Neural progenitor cell (in vitro differentiated cells): ENCODE measurements around the gene KRTAP1-3. TPM values are rescaled to one million over a fixed set of nuclear protein-coding genes. Genes with fewer than 3 reads are reported as not detected.
"Not testable (repeated sequence)": the region's sequence is repeated elsewhere in the genome, so short reads cannot be mapped to it uniquely, and the experiment has no call there.

Source experiments
- DNase-seq: peaks from one replicate; pipeline ENCODE4 v3.0.0-alpha.2; 2016; ENCODE audit warnings: low spot score
- H2AFZ ChIP-seq: fragments of 200-600 bp; sonication (generic); replicated peaks from 2 replicates; pipeline ENCODE4 v1.6.1; 2016; ENCODE audit warnings: antibody characterized with exemption
- H3F3A ChIP-seq: fragments of 200-600 bp; sonication (generic); 2 replicates; pipeline ENCODE4 v1.6.1; 2016; ENCODE audit warnings: antibody characterized with exemption, low read depth
- H3K27ac ChIP-seq: fragments of 200-600 bp; sonication (generic); 2 replicates; pipeline ENCODE4 v1.5.1; 2016; ENCODE audit warnings: mild to moderate bottlenecking
- H3K27me3 ChIP-seq: fragments of 200-600 bp; sonication (generic); 2 replicates; pipeline ENCODE4 v1.6.1; 2016; ENCODE audit warnings: mild to moderate bottlenecking, moderate library complexity
- H3K36me3 ChIP-seq: fragments of 200-600 bp; sonication (generic); 2 replicates; pipeline ENCODE4 v1.5.1; 2016
- H3K4me1 ChIP-seq: fragments of 200-600 bp; sonication (generic); 2 replicates; pipeline ENCODE4 v1.6.1; 2016; ENCODE audit warnings: mixed run types
- H3K4me2 ChIP-seq: fragments of 200-600 bp; sonication (generic); 2 replicates; pipeline ENCODE4 v1.6.1; 2016
- H3K4me3 ChIP-seq: fragments of 200-600 bp; sonication (generic); 2 replicates; pipeline ENCODE4 v1.5.1; 2016
- H3K79me2 ChIP-seq: fragments of 200-600 bp; sonication (generic); 2 replicates; pipeline ENCODE4 v1.6.1; 2016; ENCODE audit warnings: low read depth
- H3K9ac ChIP-seq: fragments of 200-600 bp; sonication (generic); 2 replicates; pipeline ENCODE4 v1.6.1; 2016
- H3K9me3 ChIP-seq: fragments of 200-600 bp; sonication (generic); 2 replicates; pipeline ENCODE4 v1.5.1; 2016; ENCODE audit warnings: low read depth
- H4K20me1 ChIP-seq: fragments of 200-600 bp; sonication (generic); 2 replicates; pipeline ENCODE4 v1.6.1; 2016; ENCODE audit warnings: low read depth
- H3K27ac Mint-ChIP-seq: 3 replicates; pipeline ENCODE4 v1.8.0; 2021; ENCODE audit warnings: mixed read lengths
- H3K27me3 Mint-ChIP-seq: 2 replicates; pipeline ENCODE4 v1.8.0; 2022; ENCODE audit warnings: low read depth, mild to moderate bottlenecking, inconsistent platforms, moderate library complexity, mixed read lengths; ENCODE audit not compliant: insufficient read depth
- H3K36me3 Mint-ChIP-seq: 3 replicates; pipeline ENCODE4 v1.8.0; 2021; ENCODE audit warnings: mixed read lengths
- H3K4me1 Mint-ChIP-seq: 3 replicates; pipeline ENCODE4 v1.8.0; 2021; ENCODE audit warnings: mixed read lengths
- H3K4me3 Mint-ChIP-seq: 3 replicates; pipeline ENCODE4 v1.8.0; 2021; ENCODE audit warnings: mild to moderate bottlenecking, moderate library complexity, mixed read lengths
- H3K9me3 Mint-ChIP-seq: 3 replicates; pipeline ENCODE4 v1.8.0; 2020; ENCODE audit warnings: mixed read lengths
- CTCF ChIP-seq: fragments of 200-600 bp; sonication (generic); IDR thresholded peaks from 2 replicates; pipeline ENCODE4 v1.5.1; 2017; ENCODE audit warnings: antibody characterized with exemption, mild to moderate bottlenecking
- EZH2 ChIP-seq: fragments of 200-600 bp; sonication (generic); IDR thresholded peaks from 2 replicates; pipeline ENCODE4 v1.6.1; 2017; ENCODE audit warnings: antibody characterized with exemption, mild to moderate bottlenecking, moderate library complexity
- EZH2phosphoT487 ChIP-seq: fragments of 200-600 bp; sonication (generic); IDR thresholded peaks from 2 replicates; pipeline ENCODE4 v1.6.1; 2017; ENCODE audit warnings: antibody characterized with exemption
- total RNA-seq: library from RNA; depleted of rRNA; stranded (reverse); fragments of >200 nt; gene quantifications from 2 replicates; pipeline ENCODE4 v1.2.3, GENCODE V29; 2015; ENCODE audit warnings: low replicate concordance

Gene KRTAP1-3
- total RNA-seq, 1 donor from 2014 or later = not detected

GRCh38 chr17:41054556-41054955 lies 19.9 kb upstream of the KRTAP1-3 start:
- not testable (repeated sequence) for H3K4me1 ChIP-seq, H3K4me2 ChIP-seq, H3K9me3 ChIP-seq, H3K36me3 Mint-ChIP-seq, H3K27me3 ChIP-seq, H3K79me2 ChIP-seq, H2AFZ ChIP-seq, H3K27ac Mint-ChIP-seq, H3K27ac ChIP-seq, H4K20me1 ChIP-seq, H3K27me3 Mint-ChIP-seq, H3K4me3 Mint-ChIP-seq, H3K4me1 Mint-ChIP-seq, H3K36me3 ChIP-seq, DNase-seq, H3F3A ChIP-seq, H3K9ac ChIP-seq, H3K9me3 Mint-ChIP-seq, H3K4me3 ChIP-seq

GRCh38 chr17:41054025-41054424 lies 19.4 kb upstream of the KRTAP1-3 start:
- Histone ChIP-seq H3K9ac (no peak overlapping the region), H3K4me1 (no peaks in the 10 kb centered on the region), H3K27ac (no peak overlapping the region), H3K4me2 (no peak overlapping the region), H3K27me3 (no peaks in the 10 kb centered on the region), H3F3A (no peaks in the 10 kb centered on the region), H3K9me3 (no peaks in the 10 kb centered on the region), H3K79me2 (no peaks in the 10 kb centered on the region), H2AFZ (no peak overlapping the region), H3K4me3 (no peak overlapping the region), H4K20me1 (no peaks in the 10 kb centered on the region), H3K36me3 (no peaks in the 10 kb centered on the region)
- Mint-ChIP-seq H3K4me3 (no peak overlapping the region), H3K9me3 (no peaks in the 10 kb centered on the region), H3K27me3 (no peaks in the 10 kb centered on the region), H3K4me1 (peaks cover 4% of the 10 kb centered on the region), H3K27ac (no peak overlapping the region), H3K36me3 (no peaks in the 10 kb centered on the region)
- DNase-seq = no peak
- TF ChIP-seq EZH2 = no peak
- no peak for TF ChIP-seq CTCF
- TF ChIP-seq EZH2phosphoT487 = no peak

GRCh38 chr17:41052566-41052965 lies 17.9 kb upstream of the KRTAP1-3 start:
- Histone ChIP-seq H3K27me3 (no peaks in the 10 kb centered on the region), H3K36me3 (no peaks in the 10 kb centered on the region), H4K20me1 (no peaks in the 10 kb centered on the region), H3K9ac (no peak overlapping the region), H3K27ac (no peak overlapping the region), H3K79me2 (no peaks in the 10 kb centered on the region), H3F3A (no peaks in the 10 kb centered on the region), H3K4me3 (no peak overlapping the region), H3K4me2 (no peak overlapping the region), H3K9me3 (no peaks in the 10 kb centered on the region), H3K4me1 (no peaks in the 10 kb centered on the region), H2AFZ (no peak overlapping the region)
- H3K4me1 Mint-ChIP-seq = peaks cover 5% of the 10 kb centered on the region
- no peak overlapping the region for H3K27ac Mint-ChIP-seq
- no peaks in the 10 kb centered on the region for H3K36me3 Mint-ChIP-seq
- no peaks in the 10 kb centered on the region for H3K27me3 Mint-ChIP-seq
- no peak for DNase-seq
- no peak for TF ChIP-seq CTCF
- no peak for TF ChIP-seq EZH2phosphoT487
- no peak for TF ChIP-seq EZH2
- H3K9me3 Mint-ChIP-seq = no peaks in the 10 kb centered on the region
- H3K4me3 Mint-ChIP-seq = no peak overlapping the region

- TF ChIP-seq CTCF (no peak), EZH2 (no peak), EZH2phosphoT487 (no peak)
- H3K4me3 Mint-ChIP-seq = no peak overlapping the region
- Histone ChIP-seq H3K27ac (no peak overlapping the region), H3F3A (no peaks in the 10 kb centered on the region), H2AFZ (no peak overlapping the region), H3K9ac (no peak overlapping the region), H3K27me3 (no peaks in the 10 kb centered on the region), H3K36me3 (no peaks in the 10 kb centered on the region), H3K9me3 (no peaks in the 10 kb centered on the region), H4K20me1 (no peaks in the 10 kb centered on the region), H3K79me2 (no peaks in the 10 kb centered on the region), H3K4me1 (no peaks in the 10 kb centered on the region), H3K4me2 (no peak overlapping the region), H3K4me3 (no peak overlapping the region)
- no peak overlapping the region for H3K27ac Mint-ChIP-seq
- H3K36me3 Mint-ChIP-seq = no peaks in the 10 kb centered on the region
- H3K9me3 Mint-ChIP-seq = no peaks in the 10 kb centered on the region
- DNase-seq = no peak
- peaks cover 1% of the 10 kb centered on the region for H3K27me3 Mint-ChIP-seq
- H3K4me1 Mint-ChIP-seq = peaks cover 5% of the 10 kb centered on the region
These were observed 14.4 kb upstream of the KRTAP1-3 start for GRCh38 chr17:41049110-41049509.
